ENCODE measurements around the gene WDFY3. TPM values are rescaled to one million over a fixed set of nuclear protein-coding genes. Genes with fewer than 3 reads are reported as not detected.

Gene WDFY3
- total and polyA plus RNA-seq, 2 of the 13 experiments (the other 11 are each of a cell fraction or from before 2014, with no cell fraction given), result 16.7 to 24.5 TPM

DNA sequence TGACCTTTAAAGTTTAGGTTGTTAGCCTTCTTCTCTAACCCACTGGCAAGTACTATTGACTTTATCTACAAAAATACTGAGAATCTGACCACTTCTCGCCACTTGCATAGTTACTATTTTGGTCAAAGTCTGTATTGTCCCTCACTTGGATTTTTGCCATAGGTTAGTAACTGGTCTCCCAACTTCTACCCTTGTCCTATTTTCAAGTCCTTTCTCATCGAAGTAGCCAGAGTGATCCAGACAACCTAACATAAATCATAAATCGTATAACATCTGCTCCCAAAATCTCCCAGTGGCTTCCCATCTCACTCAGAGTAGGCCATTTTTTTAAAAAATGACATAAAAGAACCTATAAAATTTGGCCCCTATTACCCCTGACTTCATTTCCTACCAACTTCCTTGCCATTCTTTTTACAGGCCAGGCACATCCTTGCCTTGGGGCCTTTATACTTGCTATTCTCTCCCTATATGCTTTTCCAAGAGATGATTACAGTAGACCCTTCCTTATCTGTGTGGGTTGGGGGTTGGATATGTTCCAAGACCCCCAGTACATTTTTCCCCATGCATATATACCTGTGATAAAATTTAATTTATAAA lies 29.0 kb downstream of the WDFY3 start:
- Histone ChIP-seq H3K4me2 (ENCODE audit: low read depth, low read length) (no peak overlapping the region), H3K4me1 (ENCODE audit: insufficient read depth, low read length) (no peaks in the 10 kb centered on the region), H3K36me3 (replicated peaks in 1 of 2; ENCODE audit: control insufficient read depth in 1 of 2, insufficient read depth in 2 of 2, low read length in 2 of 2) (no peaks in the 10 kb centered on the region; a peak in 1 of 5 replicates), H3K9ac (ENCODE audit: insufficient read depth, low read depth, low read length) (no peak overlapping the region), H4K20me1 (ENCODE audit: insufficient read depth, low read length) (no peaks in the 10 kb centered on the region), H3K27ac (ENCODE audit: extremely low read length, insufficient read depth, low read length) (no peak overlapping the region), H3K27me3 (ENCODE audit: control insufficient read depth in 1 of 2, insufficient read depth in 2 of 2, low read length in 2 of 2) (no peaks in the 10 kb centered on the region), H3K9me3 (ENCODE audit: low read length) (peaks cover 17% of the 10 kb centered on the region), H2AFZ (ENCODE audit: low read length) (no peak overlapping the region), H3K4me3 (replicated peaks in 1 of 3; ENCODE audit: insufficient read depth in 1 of 3, low read depth in 2 of 3, low read length in 3 of 3) (no peak overlapping the region), H3K79me2 (ENCODE audit: insufficient read depth, low read length) (peaks cover 20% of the 10 kb centered on the region)
- TF ChIP-seq ARNTL (CRISPR knock-in tag; IDR thresholded peaks at IDR 0.05) (no peak), ZNF614 (CRISPR knock-in tag; IDR thresholded peaks at IDR 0.05; ENCODE audit: borderline replicate concordance) (no peak), ZNF788 (CRISPR knock-in tag; IDR thresholded peaks at IDR 0.05; ENCODE audit: borderline replicate concordance) (no peak), NR3C1 (CRISPR knock-in tag; IDR thresholded peaks at IDR 0.05) (no peak), TAF15 (IDR thresholded peaks at IDR 0.05; ENCODE audit: low read depth, low read length, poor library complexity, severe bottlenecking) (no peak), ZNF282 (IDR thresholded peaks at IDR 0.05; ENCODE audit: partially characterized antibody) (no peak), SIX1 (CRISPR knock-in tag; IDR thresholded peaks at IDR 0.05; ENCODE audit: borderline replicate concordance) (no peak), IRF1 (CRISPR knock-in tag; IDR thresholded peaks at IDR 0.05; ENCODE audit: low read depth) (no peak), HMGA1 (CRISPR knock-in tag; conservative IDR thresholded peaks at IDR 0.05) (no peak), ZNF737 (CRISPR knock-in tag; IDR thresholded peaks at IDR 0.05; ENCODE audit: borderline replicate concordance) (no peak), TEF (CRISPR knock-in tag; IDR thresholded peaks at IDR 0.05) (no peak), HOXD1 (CRISPR knock-in tag; IDR thresholded peaks at IDR 0.05) (no peak), ZNF251 (CRISPR knock-in tag; IDR thresholded peaks at IDR 0.05) (no peak)
- BruUV-seq (replicated peaks), result no TSS peak
- no peak for FAIRE-seq
- in situ Hi-C loops (cut with HindIII; ENCODE audit: extremely low pct_ligation_motif_present, low pct_unique_long_range_greater_than_20kb) (no loop called here), intact Hi-C loops (cut with micrococcal nuclease; ENCODE audit: unreplicated experiment) (no loop called here)
- ChIA-PET POLR2A (no interaction called here), CTCF (ENCODE audit: low intra/inter-chr PET ratio, low total read pairs) (no interaction called here)
- no peak for ATAC-seq
- DNase-seq (ENCODE audit: low spot score), result no peak
- WGBS (ENCODE audit: low lambda C conversion rate), result 93% methylated on average over 3 of the region's 3 CpGs
